Stomach smooth muscle (tissue), 2 donors: ENCODE measurements around the gene LSS.

Experiments
- H3K27ac ChIP-seq: one replicate; pipeline ENCODE4 v1.7.0; 2013; ENCODE audit warnings: mild to moderate bottlenecking, low read length, inconsistent platforms
- H3K27me3 ChIP-seq, 2 donors: one replicate each; pipeline ENCODE4 v1.7.0; 2013; ENCODE audit warnings: low read length in 2 of 2; ENCODE audit not compliant: insufficient read depth in 2 of 2, control insufficient read depth in 1 of 2
- H3K36me3 ChIP-seq, 2 donors: one replicate each; pipeline ENCODE4 v1.7.0; 2013; ENCODE audit warnings: low read length in 2 of 2; ENCODE audit not compliant: control insufficient read depth in 2 of 2, insufficient read depth in 2 of 2
- H3K4me1 ChIP-seq: one replicate; pipeline ENCODE4 v1.7.0; 2013; ENCODE audit warnings: low read length; ENCODE audit not compliant: control insufficient read depth, insufficient read depth
- H3K4me3 ChIP-seq, 2 donors: one replicate each; pipeline ENCODE4 v1.7.0; 2013; ENCODE audit warnings: low read length in 2 of 2
- H3K9ac ChIP-seq, 2 donors: one replicate each; pipeline ENCODE4 v1.7.0; 2013; ENCODE audit warnings: low read length in 2 of 2, mild to moderate bottlenecking in 1 of 2
- H3K9me3 ChIP-seq, 2 donors: one replicate each; pipeline ENCODE4 v1.7.0; 2013; ENCODE audit warnings: low read length in 2 of 2; ENCODE audit not compliant: control insufficient read depth in 2 of 2
- donor health status: healthy.
- donor health status: Pancreatic carcinoma.

LSS gene

DNA sequence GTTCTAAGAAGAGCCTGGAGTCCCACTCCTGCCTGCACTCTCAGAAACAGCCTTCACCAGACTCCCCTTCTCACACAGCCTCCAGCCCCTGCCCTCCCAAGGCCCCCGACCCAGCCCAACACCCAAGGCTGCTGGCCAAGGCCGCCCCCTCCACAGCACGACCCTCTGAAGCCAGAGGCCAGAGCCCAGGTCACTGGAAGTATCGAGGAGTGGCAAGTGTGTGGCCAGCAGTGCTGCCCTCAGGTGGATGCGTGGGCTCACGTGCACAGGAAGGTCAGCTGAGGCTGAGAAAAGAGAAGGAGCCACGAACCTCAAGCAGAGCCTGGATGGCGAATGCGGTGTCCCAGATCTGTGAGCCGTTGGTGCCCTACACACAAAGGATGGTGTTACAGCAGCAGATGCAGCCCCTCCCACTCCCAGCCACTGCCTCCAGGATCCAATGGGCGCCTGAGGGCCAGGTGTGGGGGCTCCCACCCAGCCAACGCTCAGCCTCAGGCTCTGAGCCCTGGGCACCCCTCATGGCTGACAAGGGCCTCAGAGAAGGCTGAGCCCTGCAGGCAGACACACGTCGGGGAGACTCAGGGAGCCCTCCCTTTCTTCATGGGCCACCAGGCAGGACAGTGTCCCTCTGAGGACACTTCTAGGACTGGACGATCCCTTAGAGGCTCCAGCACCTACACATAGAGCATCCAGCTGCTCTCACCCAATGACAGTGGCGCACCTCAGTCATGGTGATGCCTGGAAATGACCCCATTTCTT lies 18.0 kb downstream of the LSS start:
- Histone ChIP-seq H3K4me1 (no peaks in the 10 kb centered on the region), H3K9me3 (no peaks in the 10 kb centered on the region), H3K9ac (no peak overlapping the region), H3K4me3 (no peak overlapping the region), H3K36me3 (peaks cover 7 to 51% of the 10 kb centered on the region in 2 donors), H3K27me3 (no peaks in the 10 kb centered on the region), H3K27ac (no peak overlapping the region)

DNA sequence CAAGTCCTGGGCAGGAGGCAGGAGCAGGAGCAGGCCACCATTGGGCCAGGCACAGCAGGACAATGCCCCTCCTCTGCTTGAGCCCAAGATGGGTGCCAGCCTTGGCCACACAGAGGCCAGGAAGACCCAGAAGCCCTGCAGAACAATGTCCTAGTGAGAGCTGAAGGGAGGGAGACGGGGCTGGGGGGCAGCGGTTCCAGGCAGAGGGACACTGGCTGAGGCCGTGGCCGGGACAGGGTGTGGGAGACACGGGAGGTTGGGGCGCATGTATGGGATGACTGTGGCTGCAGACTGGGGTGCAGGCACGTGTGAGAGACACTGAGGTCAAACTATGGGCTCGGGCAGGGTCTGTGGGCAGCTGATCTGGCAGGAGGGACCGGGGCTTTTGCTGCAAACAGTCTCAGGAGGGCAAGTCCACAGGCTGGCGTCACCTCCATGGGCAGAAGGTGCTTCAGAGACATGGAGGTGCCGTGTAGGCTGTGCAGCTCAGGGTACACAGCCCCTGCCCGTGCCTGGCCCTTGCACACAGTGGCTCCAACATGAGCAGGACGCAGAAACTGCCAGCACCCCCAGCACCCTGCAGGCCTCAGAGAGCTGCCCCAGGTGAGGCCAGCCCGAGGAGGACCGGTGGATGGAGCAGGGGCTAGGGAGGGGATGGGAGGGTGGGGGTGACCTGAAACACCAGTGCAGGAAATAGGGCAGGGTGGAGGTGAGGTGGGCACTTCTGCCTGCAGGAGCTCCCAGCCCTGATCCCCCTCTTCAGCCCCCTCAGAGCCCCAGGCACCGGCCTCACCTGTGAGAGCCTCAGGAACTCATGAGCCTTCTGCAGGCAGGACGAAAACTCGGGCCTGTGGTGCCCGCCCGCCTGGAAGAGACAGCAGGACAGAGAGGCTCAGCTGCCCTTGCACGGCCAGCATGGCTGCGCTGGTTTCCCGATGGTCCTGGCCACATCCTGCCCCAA lies 19.5 kb downstream of the LSS start:
- H3K27me3 ChIP-seq: no peaks in the 10 kb centered on the region
- H3K9ac ChIP-seq: no peak overlapping the region
- H3K36me3 ChIP-seq: peaks cover 12 to 55% of the 10 kb centered on the region in 2 donors
- no peaks in the 10 kb centered on the region for H3K9me3 ChIP-seq
- H3K4me1 ChIP-seq: no peaks in the 10 kb centered on the region
- no peak overlapping the region for H3K4me3 ChIP-seq
- no peak overlapping the region for H3K27ac ChIP-seq

DNA sequence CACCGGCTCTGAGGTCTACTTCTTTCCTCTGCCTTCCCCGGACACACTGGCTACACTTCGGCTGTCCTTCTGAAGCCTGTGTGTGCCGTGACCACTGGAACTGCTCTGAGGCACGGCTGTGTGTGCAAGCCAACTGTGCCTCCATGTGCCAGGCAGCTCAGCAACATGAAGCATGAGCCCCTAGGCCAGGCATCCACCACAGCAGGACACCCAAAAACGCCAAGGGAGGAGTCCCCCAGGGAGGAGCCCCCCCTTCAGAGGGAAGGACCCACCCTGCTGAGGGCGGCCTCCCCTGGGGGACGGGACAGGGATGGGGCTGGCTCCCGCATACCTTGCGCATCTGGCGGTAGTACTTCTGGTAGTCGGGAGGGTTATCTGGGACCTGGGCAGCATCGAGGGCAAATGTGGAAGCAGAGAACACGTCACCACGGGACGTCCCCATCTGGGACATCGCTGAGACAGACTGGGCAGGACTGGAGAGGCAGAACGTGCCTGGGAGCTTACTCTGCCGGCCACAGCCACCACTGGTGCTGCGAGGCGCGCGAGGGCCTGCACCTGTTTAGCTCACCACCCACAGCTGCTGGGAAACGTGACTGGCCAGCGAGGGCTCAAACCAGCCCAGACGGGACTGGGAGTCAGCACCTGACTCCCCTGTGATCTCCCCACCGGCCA lies 20.5 kb downstream of the LSS start:
- Histone ChIP-seq H3K4me1 (no peaks in the 10 kb centered on the region), H3K9ac (no peak overlapping the region), H3K9me3 (no peaks in the 10 kb centered on the region), H3K27ac (no peak overlapping the region), H3K4me3 (no peak overlapping the region), H3K36me3 (peaks cover 14 to 54% of the 10 kb centered on the region in 2 donors), H3K27me3 (no peaks in the 10 kb centered on the region)

DNA sequence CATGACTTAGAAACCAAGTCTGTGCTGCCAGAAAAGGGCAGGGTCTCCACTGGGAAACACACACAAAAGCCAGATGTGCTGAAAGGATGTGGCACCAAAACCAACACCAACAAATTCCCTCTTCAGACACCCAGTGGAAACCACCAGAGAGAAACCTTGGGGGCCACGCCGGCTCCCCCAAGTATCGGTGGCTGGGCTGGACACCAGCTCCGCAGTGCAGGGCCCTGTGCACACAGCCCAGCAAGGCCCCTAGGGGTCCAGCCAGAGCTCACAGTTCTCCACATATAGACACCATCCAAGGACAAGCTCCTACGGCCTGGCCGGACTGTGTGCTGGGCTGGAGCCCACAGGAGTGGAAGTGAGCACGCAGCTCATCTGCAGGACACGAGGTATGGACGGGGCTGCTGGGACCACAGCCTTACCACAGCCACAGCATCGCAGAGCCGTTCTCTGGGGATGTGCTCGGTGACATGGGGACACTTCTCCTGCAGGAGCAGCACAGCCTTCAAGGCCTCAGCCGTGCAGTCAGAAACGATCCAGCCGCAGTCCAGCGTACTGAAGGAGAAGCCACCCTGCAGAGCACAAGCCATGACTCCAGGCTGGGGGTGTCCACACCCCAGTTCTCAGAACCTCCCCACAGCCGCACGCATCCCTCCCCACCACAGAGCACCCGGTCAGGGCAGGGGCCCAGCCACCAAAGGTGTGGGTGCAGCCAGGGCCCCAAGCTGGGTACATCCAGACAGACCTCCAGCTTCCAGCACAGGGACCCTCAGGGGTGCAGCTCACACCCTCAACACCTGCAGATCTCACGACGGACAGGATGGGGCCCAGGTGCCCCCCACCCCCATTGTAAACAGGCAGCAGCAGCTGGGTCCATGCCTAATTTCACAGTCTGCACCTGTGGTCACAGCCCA lies 21.3 kb downstream of the LSS start:
- Histone ChIP-seq H3K9ac (no peak overlapping the region), H3K4me3 (no peak overlapping the region), H3K4me1 (no peaks in the 10 kb centered on the region), H3K36me3 (peaks cover 17 to 50% of the 10 kb centered on the region in 2 donors), H3K27me3 (no peaks in the 10 kb centered on the region), H3K9me3 (no peaks in the 10 kb centered on the region), H3K27ac (no peak overlapping the region)

DNA sequence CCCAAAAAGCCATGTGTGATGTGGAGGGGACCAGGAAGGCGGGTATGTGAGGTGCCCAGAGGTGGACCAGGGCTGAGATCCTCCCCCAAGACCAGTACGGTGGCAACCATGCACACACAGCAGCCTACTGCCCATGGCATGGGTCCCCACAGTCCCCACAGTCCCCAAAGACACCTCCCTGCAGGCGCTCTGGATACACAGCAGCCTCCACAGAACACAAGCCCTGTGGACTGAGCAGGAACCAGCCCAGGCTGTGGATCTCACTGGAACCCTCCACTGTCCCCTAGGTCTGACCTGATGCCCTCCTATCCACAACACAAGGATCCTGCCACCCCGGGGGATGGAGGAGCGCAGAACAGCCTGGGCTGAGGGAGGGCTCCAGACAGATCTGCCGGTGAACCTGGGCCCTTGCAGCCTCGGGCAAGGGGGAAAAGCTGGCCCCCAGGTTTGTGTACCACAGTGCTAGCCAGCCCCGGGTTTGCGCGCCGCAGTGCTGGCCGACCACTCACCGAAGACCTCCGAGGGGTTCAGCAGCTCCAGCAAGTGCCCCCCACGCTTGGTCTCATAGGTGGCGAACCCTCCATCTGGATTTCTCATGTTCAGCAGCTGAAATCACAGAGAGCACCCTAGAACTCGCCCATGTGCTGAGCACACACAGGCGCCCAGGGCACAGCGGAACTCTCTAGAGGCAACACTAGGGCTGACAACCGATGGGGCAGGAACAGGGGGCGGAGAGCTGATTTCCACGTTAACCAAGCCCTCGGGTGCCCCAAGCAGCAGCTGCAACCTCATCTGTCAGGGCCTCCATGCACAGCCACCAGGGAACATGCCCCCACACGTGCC lies 22.2 kb downstream of the LSS start:
- H3K27ac ChIP-seq: no peak overlapping the region
- H3K27me3 ChIP-seq: no peaks in the 10 kb centered on the region
- no peak overlapping the region for H3K9ac ChIP-seq
- peaks cover 15 to 48% of the 10 kb centered on the region in 2 donors for H3K36me3 ChIP-seq
- no peak overlapping the region for H3K4me3 ChIP-seq
- no peaks in the 10 kb centered on the region for H3K9me3 ChIP-seq
- no peaks in the 10 kb centered on the region for H3K4me1 ChIP-seq

DNA sequence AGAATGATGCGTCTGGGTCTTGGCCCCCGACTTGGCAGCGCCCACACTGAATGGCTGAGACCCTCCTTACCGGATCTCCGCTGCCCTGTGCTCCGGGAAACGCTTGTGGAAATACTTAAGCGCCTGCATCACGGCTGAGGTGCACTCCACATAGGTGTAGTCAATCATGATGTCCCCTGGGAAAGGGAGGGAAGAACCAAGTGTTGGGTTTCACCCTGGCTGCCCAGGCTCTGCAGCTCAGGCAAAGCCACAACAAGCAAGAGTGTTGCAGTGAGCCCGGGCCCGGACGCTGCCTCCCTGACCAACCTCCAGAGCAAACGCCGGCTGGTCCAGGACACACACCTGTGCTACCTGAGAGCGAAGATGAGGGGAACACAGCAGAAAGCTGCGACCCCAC lies 22.8 kb downstream of the LSS start:
- Histone ChIP-seq H3K9me3 (no peaks in the 10 kb centered on the region), H3K27me3 (no peaks in the 10 kb centered on the region), H3K4me3 (no peak overlapping the region), H3K36me3 (peaks cover 14 to 50% of the 10 kb centered on the region in 2 donors), H3K27ac (no peak overlapping the region), H3K4me1 (no peaks in the 10 kb centered on the region), H3K9ac (no peak overlapping the region)

DNA sequence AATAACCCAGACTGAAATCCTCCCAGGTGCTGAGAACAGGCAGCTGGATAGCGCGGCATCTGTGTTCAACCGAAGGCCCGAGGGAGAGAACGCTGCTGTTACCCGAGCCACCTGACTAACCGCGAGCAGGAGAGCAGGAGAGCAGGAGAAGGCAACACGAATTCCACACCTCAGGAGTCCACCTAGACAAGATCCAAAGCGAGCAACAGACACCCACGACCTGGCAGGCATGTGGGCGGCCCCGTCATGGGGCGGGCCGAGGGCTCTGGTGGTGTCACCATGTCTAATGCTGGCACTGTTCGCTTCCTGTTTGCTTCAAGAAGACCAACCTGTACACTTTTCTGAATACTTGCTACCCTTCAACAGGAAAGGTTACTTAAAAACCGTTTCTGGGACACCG lies 23.4 kb downstream of the LSS start:
- H3K27me3 ChIP-seq: no peaks in the 10 kb centered on the region
- H3K4me1 ChIP-seq: no peaks in the 10 kb centered on the region
- H3K9me3 ChIP-seq: no peaks in the 10 kb centered on the region
- H3K27ac ChIP-seq: no peak overlapping the region
- no peak overlapping the region for H3K9ac ChIP-seq
- H3K36me3 ChIP-seq: peaks cover 14 to 49% of the 10 kb centered on the region in 2 donors
- H3K4me3 ChIP-seq: no peak overlapping the region

DNA sequence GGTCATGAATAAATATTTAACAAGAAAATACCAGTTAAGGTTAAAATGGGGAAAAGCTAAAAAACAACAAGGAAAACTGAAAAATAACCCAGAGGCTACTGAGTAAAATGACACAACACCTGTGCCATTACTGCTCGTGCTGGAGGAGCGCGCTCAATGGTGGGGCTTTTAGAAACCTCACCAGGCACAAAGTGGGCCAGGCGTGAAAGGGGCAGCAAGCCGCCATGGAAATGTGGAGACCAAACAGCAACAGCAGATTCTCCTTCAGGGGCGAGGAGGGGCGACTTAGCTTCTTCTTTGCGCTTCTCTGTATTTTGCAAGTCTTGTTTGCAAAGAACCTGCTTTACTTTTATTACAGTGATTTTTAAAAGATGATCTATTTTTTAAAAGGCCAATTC lies 25.4 kb downstream of the LSS start:
- no peaks in the 10 kb centered on the region for H3K27me3 ChIP-seq
- H3K36me3 ChIP-seq: peaks cover 16 to 44% of the 10 kb centered on the region in 2 donors
- no peak overlapping the region for H3K27ac ChIP-seq

DNA sequence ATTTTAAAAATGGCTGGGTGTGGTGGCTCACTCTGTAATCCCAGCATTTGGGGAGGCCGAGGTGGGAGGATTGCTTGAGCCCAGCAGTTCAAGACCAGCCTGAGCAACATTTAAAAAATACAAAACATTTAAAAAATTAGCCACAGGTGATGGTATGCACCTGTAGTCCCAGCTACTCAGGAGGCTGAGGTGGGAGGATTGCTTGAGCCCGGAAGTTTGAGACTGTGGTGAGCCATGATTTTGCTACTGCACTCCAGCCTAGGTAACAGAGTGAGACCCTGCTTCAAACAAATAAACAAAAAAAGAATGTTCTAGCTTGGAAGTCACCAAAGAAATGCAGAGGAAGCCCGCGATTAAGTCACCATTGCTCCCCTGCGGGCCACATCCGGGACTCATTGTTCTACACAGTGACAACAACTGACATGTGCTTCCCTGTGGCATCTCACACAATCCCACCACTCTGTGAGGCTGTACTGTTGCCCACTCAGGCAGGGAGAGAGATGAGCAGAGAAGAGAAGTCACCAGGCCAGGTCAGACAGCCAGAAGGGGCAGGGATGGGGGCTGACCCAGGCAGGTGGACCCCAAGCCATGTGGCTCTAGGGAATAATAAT lies 25.9 kb downstream of the LSS start:
- Histone ChIP-seq H3K9ac (no peak overlapping the region), H3K4me1 (no peaks in the 10 kb centered on the region), H3K4me3 (no peak overlapping the region), H3K27ac (no peak overlapping the region), H3K27me3 (no peaks in the 10 kb centered on the region), H3K9me3 (no peaks in the 10 kb centered on the region), H3K36me3 (peaks cover 16 to 41% of the 10 kb centered on the region in 2 donors)

More for the DNA sequence above, 25.4 kb downstream of the LSS start:
- Histone ChIP-seq H3K9me3 (no peaks in the 10 kb centered on the region), H3K4me1 (no peaks in the 10 kb centered on the region), H3K4me3 (no peak overlapping the region), H3K9ac (no peak overlapping the region)
